H1 (cell line): ENCODE measurements around the gene ZACN. TPM values are rescaled to one million over a fixed set of nuclear protein-coding genes. Genes with fewer than 3 reads are reported as not detected.

Experiments
- CTCF ChIA-PET: fragments of 300-600 bp; sonication (Branson Sonifier 250); formaldehyde crosslinking; loops from one replicate; lab custom pipeline; 2021; ENCODE audit not compliant: partially characterized antibody; lab: Charles Lee
- POLR2A ChIA-PET: fragments of 300-600 bp; sonication (Branson Sonifier 250); formaldehyde crosslinking; loops from one replicate; lab custom pipeline; 2021; ENCODE audit warnings: inconsistent platforms; ENCODE audit not compliant: partially characterized antibody; lab: Charles Lee
- DNase-seq, 2 experiments: peaks; one replicate each; pipeline versions ENCODE4 v3.0.0 to v3.0.0-alpha.2; 2010 to 2022; ENCODE audit warnings: low spot score in 2 of 2, low read depth in 1 of 2, mixed read lengths in 1 of 2
- FAIRE-seq: peaks from 2 replicates; lab custom pipeline; 2011; peaks lifted over from hg19 to GRCh38; lab: Jason Lieb, UNC
- H2AFZ ChIP-seq: 2 replicates; pipeline ENCODE4 v1.8.1; 2012; ENCODE audit warnings: low read length, inconsistent platforms
- H2AK5ac ChIP-seq: 2 replicates; pipeline ENCODE4 v1.6.1; 2013; ENCODE audit warnings: low read depth, low read length
- H2BK120ac ChIP-seq: replicated peaks from 2 replicates; pipeline ENCODE3; 2013; ENCODE audit warnings: low read depth, low read length, inconsistent platforms
- H2BK12ac ChIP-seq: 2 replicates; pipeline ENCODE4 v1.6.1; 2013; ENCODE audit warnings: low read depth, low read length
- H2BK15ac ChIP-seq: 2 replicates; pipeline ENCODE4 v1.6.1; 2013; ENCODE audit warnings: low read length
- H2BK20ac ChIP-seq: 2 replicates; pipeline ENCODE4 v1.6.1; 2013; ENCODE audit warnings: low read length
- H2BK5ac ChIP-seq: 2 replicates; pipeline ENCODE4 v1.6.1; 2013; ENCODE audit warnings: low read depth, low read length
- H3K14ac ChIP-seq: 2 replicates; pipeline ENCODE4 v1.6.1; 2013; ENCODE audit warnings: inconsistent platforms; ENCODE audit not compliant: insufficient read length
- H3K18ac ChIP-seq: 2 replicates; pipeline ENCODE4 v1.6.1; 2013; ENCODE audit warnings: low read length; ENCODE audit errors: extremely low read depth
- H3K23ac ChIP-seq: 2 replicates; pipeline ENCODE4 v1.6.1; 2013; ENCODE audit warnings: inconsistent platforms; ENCODE audit not compliant: insufficient read length
- H3K23me2 ChIP-seq: 2 replicates; pipeline ENCODE4 v1.6.1; 2013; ENCODE audit warnings: low read depth, low read length
- H3K27ac ChIP-seq: 2 replicates; pipeline ENCODE4 v1.6.1; 2011; ENCODE audit warnings: low read depth, low read length, inconsistent platforms
- H3K27me3 ChIP-seq, 4 experiments: replicated peaks in 1 of 4; 1 replicate in 1 of 4; 2 replicates in 3 of 4; pipeline versions ENCODE4 v1.6.1 to v1.8.1; 2011 to 2013; ENCODE audit warnings: low read length in 3 of 4, mild to moderate bottlenecking in 3 of 4, inconsistent platforms in 2 of 4, mixed read lengths in 2 of 4, moderate library complexity in 1 of 4; ENCODE audit not compliant: control insufficient read depth in 3 of 4, insufficient read depth in 3 of 4; ENCODE audit errors: extremely low read depth in 1 of 4
- H3K36me3 ChIP-seq, 4 experiments: 2 replicates each; pipeline versions ENCODE4 v1.6.1 to v1.8.1; 2011 to 2013; ENCODE audit warnings: mild to moderate bottlenecking in 4 of 4, low read length in 3 of 4, moderate library complexity in 2 of 4, control low read depth in 1 of 4, inconsistent platforms in 1 of 4; ENCODE audit not compliant: insufficient read depth in 4 of 4, control insufficient read depth in 2 of 4
- H3K4ac ChIP-seq: replicated peaks from 2 replicates; pipeline ENCODE3; 2013; ENCODE audit warnings: low read length, low read depth, mixed read lengths, inconsistent platforms; ENCODE audit not compliant: insufficient read length
- H3K4me1 ChIP-seq, 4 experiments: replicated peaks in 1 of 4; 1 replicate in 1 of 4; 2 replicates in 3 of 4; pipeline versions ENCODE4 v1.6.1 to v1.8.1; 2011 to 2013; ENCODE audit warnings: low read length in 3 of 4, inconsistent platforms in 2 of 4, mixed read lengths in 1 of 4; ENCODE audit not compliant: insufficient read depth in 4 of 4, control insufficient read depth in 3 of 4
- H3K4me2 ChIP-seq, 2 experiments: 2 replicates each; pipeline versions ENCODE4 v1.6.1 to v1.8.1; 2011 to 2013; ENCODE audit warnings: low read depth in 2 of 2, low read length in 2 of 2, control low read depth in 1 of 2, inconsistent platforms in 1 of 2, mild to moderate bottlenecking in 1 of 2; ENCODE audit not compliant: insufficient read depth in 1 of 2
- H3K4me3 ChIP-seq, 4 experiments: fragments of 200-600, 300-600 bp in 1 of 4; sonication (generic), shearing (Covaris generic), sonication (Bioruptor Twin) in 1 of 4; 2 replicates each; pipeline versions ENCODE4 v1.5.1 to v1.8.1; 2011 to 2016; ENCODE audit warnings: low read length in 4 of 4, low read depth in 3 of 4, control low read depth in 2 of 4, inconsistent platforms in 2 of 4, mild to moderate bottlenecking in 2 of 4, mixed read lengths in 1 of 4, moderate library complexity in 1 of 4; ENCODE audit not compliant: insufficient read depth in 2 of 4; ENCODE audit errors: extremely low read depth in 1 of 4
- H3K56ac ChIP-seq: replicated peaks from 2 replicates; pipeline ENCODE3; 2013; ENCODE audit warnings: low read depth, mild to moderate bottlenecking, mixed read lengths, low read length, inconsistent platforms; ENCODE audit not compliant: insufficient read length
- H3K79me1 ChIP-seq: 2 replicates; pipeline ENCODE4 v1.6.1; 2013; ENCODE audit warnings: low read depth, low read length, control low read depth
- H3K79me2 ChIP-seq, 2 experiments: 2 replicates each; pipeline versions ENCODE4 v1.6.1 to v1.8.1; 2012 to 2013; ENCODE audit warnings: low read length in 2 of 2, mild to moderate bottlenecking in 2 of 2, inconsistent platforms in 1 of 2; ENCODE audit not compliant: insufficient read depth in 2 of 2, control insufficient read depth in 1 of 2
- H3K9ac ChIP-seq, 4 experiments: replicated peaks in 1 of 4; 1 replicate in 1 of 4; 2 replicates in 3 of 4; pipeline versions ENCODE4 v1.6.1 to v1.8.1; 2011 to 2013; ENCODE audit warnings: low read depth in 3 of 4, low read length in 3 of 4, control low read depth in 2 of 4, mild to moderate bottlenecking in 2 of 4, moderate library complexity in 2 of 4, inconsistent platforms in 1 of 4; ENCODE audit errors: extremely low read depth in 1 of 4
- H3K9me3 ChIP-seq, 2 experiments: 2 replicates each; pipeline versions ENCODE4 v1.6.1 to v1.8.1; 2012 to 2013; ENCODE audit warnings: mild to moderate bottlenecking in 2 of 2, moderate library complexity in 2 of 2, control low read depth in 1 of 2, inconsistent platforms in 1 of 2, low read depth in 1 of 2, low read length in 1 of 2, mixed read lengths in 1 of 2; ENCODE audit not compliant: insufficient read depth in 2 of 2
- H4K20me1 ChIP-seq, 2 experiments: replicated peaks in 1 of 2; 2 replicates each; pipeline versions ENCODE3 to v1.8.1; 2011 to 2013; ENCODE audit warnings: inconsistent platforms in 2 of 2, low read length in 2 of 2, mild to moderate bottlenecking in 1 of 2; ENCODE audit not compliant: insufficient read depth in 2 of 2, control insufficient read depth in 1 of 2
- H4K5ac ChIP-seq: 2 replicates; pipeline ENCODE4 v1.6.1; 2013; ENCODE audit warnings: low read length, low read depth, mixed read lengths, inconsistent platforms; ENCODE audit not compliant: insufficient read length
- H4K8ac ChIP-seq: 2 replicates; pipeline ENCODE4 v1.8.0; 2013; ENCODE audit warnings: mild to moderate bottlenecking, moderate library complexity, low read length, inconsistent platforms; ENCODE audit not compliant: insufficient read depth; ENCODE audit errors: extremely low read depth
- H4K91ac ChIP-seq: replicated peaks from 2 replicates; pipeline ENCODE3; 2013; ENCODE audit warnings: low read length, mixed read lengths, inconsistent platforms; ENCODE audit not compliant: insufficient read length
- E2F6 ChIP-seq: IDR thresholded peaks from 2 replicates; pipeline ENCODE4 v1.6.1; 2012; ENCODE audit warnings: inconsistent platforms
- EGR1 ChIP-seq: IDR thresholded peaks from 2 replicates; pipeline ENCODE4 v1.6.1; 2011; ENCODE audit warnings: low read depth, low read length, borderline replicate concordance
- EP300 ChIP-seq, 2 experiments: IDR thresholded peaks; 1 replicate in 1 of 2; 2 replicates in 1 of 2; pipeline ENCODE4 v1.6.1; 2011 to 2012; ENCODE audit warnings: low read depth in 2 of 2, low read length in 2 of 2, mild to moderate bottlenecking in 2 of 2, borderline replicate concordance in 1 of 2, inconsistent platforms in 1 of 2, moderate library complexity in 1 of 2
- MAFK ChIP-seq: IDR thresholded peaks from 2 replicates; pipeline ENCODE4 v1.6.1; 2012; ENCODE audit warnings: low read depth, mild to moderate bottlenecking, improper control_type of control experiment, low read length
- WGBS, 2 experiments: shearing (Covaris generic) in 1 of 2; methylation state at CpG; one replicate each; pipeline versions ENCODE4 v1.1.6 to v1.1.7; 2013 to 2015; ENCODE audit warnings: low lambda C conversion rate in 2 of 2, mixed read lengths in 2 of 2, inconsistent platforms in 1 of 2, low coverage in 1 of 2, missing lambda C conversion rate in 1 of 2; ENCODE audit not compliant: insufficient replicate concordance in 2 of 2, insufficient coverage in 1 of 2, insufficient read length in 1 of 2; ENCODE audit errors: extremely low coverage in 1 of 2, missing lambda C conversion rate in 1 of 2; 5-methylcytosine and 5-hydroxymethylcytosine counted together
- polyA plus RNA-seq, 7 experiments: library from polyadenylated mRNA; depleted of rRNA in 3 of 7; stranded (reverse) in 5 of 7; unstranded in 2 of 7; fragments of >200 nt in 5 of 7; fragments of 200-250 nt in 2 of 7; gene quantifications; 1 replicate in 5 of 7; 2 replicates in 1 of 7; 4 replicates in 1 of 7; pipeline versions ENCODE4 v1.2.1 to v1.2.3, GENCODE V29; 2011 to 2013; ENCODE audit warnings: missing spikeins in 2 of 7, mixed read lengths in 2 of 7
- total RNA-seq: library from RNA; stranded (reverse); fragmentation: NEBNext Ultra II Directional; extraction: Animal tissue kit (Norgen Biotek cat#: 25700); gene quantifications from 2 replicates; pipeline ENCODE4 v1.2.1, GENCODE V29; 2021

ZACN gene
- total and polyA plus RNA-seq, 2 of the 8 experiments (the other 6 are each of a cell fraction or from before 2014, with no cell fraction given): 0.26 TPM; not detected in 1

GRCh38 chr17:76054112-76054476 is 24.9 kb upstream of the ZACN start:
- Histone ChIP-seq H3K18ac (no peak overlapping the region), H3K27me3 (no peaks in the 10 kb centered on the region), H2BK5ac (no peak overlapping the region), H3K36me3 (peaks cover 10 to 60% (median 30%) of the 10 kb centered on the region in 4 experiments), H2AK5ac (no peak overlapping the region), H3K4me1 (peaks cover 0 to 2% (median 0%) of the 10 kb centered on the region in 4 experiments; a peak in 1 of 7 replicates), H3K27ac (no peak overlapping the region), H4K91ac (no peak overlapping the region), H2BK15ac (no peak overlapping the region), H3K23ac (no peak overlapping the region), H4K5ac (no peak overlapping the region), H2BK20ac (no peak overlapping the region), H3K79me1 (no peaks in the 10 kb centered on the region; the same call in 1 of the 2 replicates), H3K14ac (no peak overlapping the region), H3K4ac (no peak overlapping the region), H3K4me3 (no peak overlapping the region), H3K56ac (no peak overlapping the region), H3K9ac (no peak overlapping the region), H4K20me1 (peaks cover 0 to 3% of the 10 kb centered on the region in 2 experiments), H4K8ac (no peak overlapping the region), H3K79me2 (no peaks in the 10 kb centered on the region), H3K9me3 (no peaks in the 10 kb centered on the region), H3K23me2 (no peaks in the 10 kb centered on the region), H2BK12ac (no peak overlapping the region), H2BK120ac (no peak overlapping the region), H2AFZ (no peak overlapping the region), H3K4me2 (no peak overlapping the region)
- CTCF ChIA-PET: interaction anchor here (1.2 to 1.8 kb wide), 2 partner anchors 15 to 49 kb away, joined by 5 read pairs; no protein-coding TSS in a partner anchor
- POLR2A ChIA-PET: interaction anchor here (0.8 kb wide), 1 partner anchor 55 kb away, joined by 4 read pairs; no protein-coding TSS in a partner anchor
- DNase-seq (no peak), FAIRE-seq (no peak)
- 88% methylated on average over 4 of the region's 4 CpGs; no CpG with 5 or more reads in 1 of the 2 experiments for WGBS, 2 experiments
- TF ChIP-seq E2F6 (no peak), EP300 (IDR thresholded peaks at IDR 0.05; ENCODE audit: borderline replicate concordance in 1 of 2, low read depth in 2 of 2, low read length in 2 of 2) (no peak), EGR1 (no peak), MAFK (no peak)
